ENCODE measurements around the gene ADAMTSL2. TPM values are rescaled to one million over a fixed set of nuclear protein-coding genes. Genes with fewer than 3 reads are reported as not detected.
A peak's percentile ranks its signal among the peaks of the same experiment; 100 is the strongest.

The ADAMTSL2 gene
- total and polyA plus RNA-seq, 5 donors from 2014 or later, result not detected

DNA sequence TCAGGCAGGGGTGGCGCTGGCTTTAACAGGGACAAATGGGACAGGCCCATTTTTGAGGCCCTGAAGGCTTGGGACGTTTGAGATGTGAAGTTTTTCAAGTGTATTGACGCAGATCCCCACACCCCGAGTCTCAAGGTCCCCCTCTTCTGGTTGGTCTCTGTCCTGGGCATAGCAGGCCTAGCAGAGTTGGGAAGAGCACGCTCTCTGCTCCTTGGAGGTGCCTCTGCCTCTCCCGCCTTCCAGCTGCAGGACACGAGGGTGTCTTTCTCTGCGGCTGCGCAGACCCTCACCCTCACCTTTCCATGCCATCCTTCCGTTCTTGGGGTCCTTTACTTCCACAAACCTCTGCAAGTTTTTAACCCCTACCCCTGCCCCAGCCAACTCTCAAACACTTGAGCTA, 18.6 kb downstream of the ADAMTSL2 start:
- Histone ChIP-seq H3K27me3 (ENCODE audit: control insufficient read depth, insufficient read depth, low read length) (no peaks in the 10 kb centered on the region), H3K4me1 (ENCODE audit: control insufficient read depth, insufficient read depth, low read length, poor library complexity, severe bottlenecking) (no peaks in the 10 kb centered on the region), H3K4me3 (ENCODE audit: low read depth, low read length) (no peak overlapping the region), H3K9me3 (ENCODE audit: control insufficient read depth in 2 of 2, low read length in 2 of 2) (no peaks in the 10 kb centered on the region), H3K36me3 (ENCODE audit: control insufficient read depth, insufficient read depth, low read length) (no peaks in the 10 kb centered on the region), H3K27ac (ENCODE audit: insufficient read depth, low read length, poor library complexity, severe bottlenecking) (no peak overlapping the region)
- DNase-seq, result no peak
- Mint-ChIP-seq H3K27me3 (no peaks in the 10 kb centered on the region), H3K27ac (no peak overlapping the region), H3K4me1 (no peaks in the 10 kb centered on the region), H3K4me3 (no peak overlapping the region), H3K36me3 (no peaks in the 10 kb centered on the region), H3K9me3 (peaks cover 0 to 1% (median 0%) of the 10 kb centered on the region in 7 donors)
- no peak for ATAC-seq (ENCODE audit: low read depth in 2 of 2)

DNA sequence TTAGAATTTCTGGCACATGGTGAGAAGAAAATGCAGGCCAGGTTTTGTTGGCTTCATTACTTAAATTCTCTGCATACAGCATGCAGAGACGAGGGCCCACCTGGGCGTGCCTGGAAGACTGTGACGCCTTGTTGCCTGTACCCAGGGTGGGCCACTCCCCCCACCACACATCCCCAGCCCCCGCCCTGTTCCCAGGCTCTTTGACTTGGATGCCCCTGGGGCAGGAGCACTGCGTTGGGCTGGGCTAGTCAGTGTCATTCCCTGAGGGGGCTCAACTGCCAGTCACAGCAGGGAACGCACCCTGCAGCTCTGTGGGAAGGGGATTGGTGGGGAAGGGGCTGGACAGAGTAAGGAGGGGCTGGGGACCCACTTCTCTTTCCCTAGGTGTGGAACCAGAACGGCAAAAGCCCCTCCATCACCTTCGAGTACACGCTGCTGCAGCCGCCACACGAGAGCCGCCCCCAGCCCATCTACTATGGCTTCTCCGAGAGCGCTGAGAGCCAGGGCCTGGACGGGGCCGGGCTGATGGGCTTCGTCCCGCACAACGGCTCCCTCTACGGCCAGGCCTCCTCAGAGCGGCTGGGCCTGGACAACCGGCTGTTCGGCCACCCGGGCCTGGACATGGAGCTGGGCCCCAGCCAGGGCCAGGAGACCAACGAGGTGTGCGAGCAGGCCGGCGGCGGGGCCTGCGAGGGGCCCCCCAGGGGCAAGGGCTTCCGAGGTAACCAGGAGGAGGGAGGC, 19.6 kb downstream of the ADAMTSL2 start:
- Histone ChIP-seq H3K4me1 (ENCODE audit: control insufficient read depth, insufficient read depth, low read length, poor library complexity, severe bottlenecking) (no peaks in the 10 kb centered on the region), H3K27me3 (ENCODE audit: control insufficient read depth, insufficient read depth, low read length) (no peaks in the 10 kb centered on the region), H3K27ac (ENCODE audit: insufficient read depth, low read length, poor library complexity, severe bottlenecking) (no peak overlapping the region), H3K4me3 (ENCODE audit: low read depth, low read length) (no peak overlapping the region), H3K36me3 (ENCODE audit: control insufficient read depth, insufficient read depth, low read length) (no peaks in the 10 kb centered on the region), H3K9me3 (ENCODE audit: control insufficient read depth in 2 of 2, low read length in 2 of 2) (no peaks in the 10 kb centered on the region)
- no peak for ATAC-seq (ENCODE audit: low read depth in 2 of 2)
- no peaks in the 10 kb centered on the region for H3K36me3 Mint-ChIP-seq
- no peak overlapping the region for H3K27ac Mint-ChIP-seq
- H3K9me3 Mint-ChIP-seq, result peaks cover 0 to 1% (median 0%) of the 10 kb centered on the region in 7 donors
- DNase-seq, result no peak
- peaks cover 0 to 4% (median 0%) of the 10 kb centered on the region in 4 donors for H3K4me1 Mint-ChIP-seq
- no peak overlapping the region for H3K4me3 Mint-ChIP-seq
- H3K27me3 Mint-ChIP-seq, result no peaks in the 10 kb centered on the region

DNA sequence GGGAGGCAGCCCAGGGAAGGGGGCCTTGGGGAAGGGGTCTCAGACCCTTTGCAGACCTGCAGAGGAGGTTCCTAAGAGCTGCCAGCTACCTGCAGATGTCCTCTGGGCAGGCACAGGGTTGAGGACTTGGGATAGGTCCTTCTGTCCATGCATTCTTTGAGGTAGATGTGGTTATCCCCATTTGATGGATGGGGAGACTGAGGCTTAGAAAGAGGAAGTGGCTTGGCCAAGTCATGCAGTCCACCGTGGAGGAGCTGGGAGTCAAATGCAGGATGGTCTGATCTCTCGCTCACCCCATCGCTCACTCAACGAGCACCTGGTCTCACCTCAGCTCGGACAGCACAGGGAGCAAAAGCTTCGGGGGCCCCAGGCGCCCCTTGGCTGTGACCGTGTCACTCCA, 20.2 kb downstream of the ADAMTSL2 start:
- H3K4me3 Mint-ChIP-seq, result no peak overlapping the region
- Histone ChIP-seq H3K27ac (ENCODE audit: insufficient read depth, low read length, poor library complexity, severe bottlenecking) (no peak overlapping the region), H3K4me1 (ENCODE audit: control insufficient read depth, insufficient read depth, low read length, poor library complexity, severe bottlenecking) (no peaks in the 10 kb centered on the region), H3K4me3 (ENCODE audit: low read depth, low read length) (no peak overlapping the region), H3K9me3 (ENCODE audit: control insufficient read depth in 2 of 2, low read length in 2 of 2) (no peaks in the 10 kb centered on the region), H3K36me3 (ENCODE audit: control insufficient read depth, insufficient read depth, low read length) (no peaks in the 10 kb centered on the region), H3K27me3 (ENCODE audit: control insufficient read depth, insufficient read depth, low read length) (no peaks in the 10 kb centered on the region)
- no peak overlapping the region for H3K27ac Mint-ChIP-seq
- peaks cover 0 to 1% (median 0%) of the 10 kb centered on the region in 7 donors for H3K9me3 Mint-ChIP-seq
- peaks cover 0 to 5% (median 0%) of the 10 kb centered on the region in 4 donors for H3K4me1 Mint-ChIP-seq
- no peak for DNase-seq
- H3K27me3 Mint-ChIP-seq, result peaks cover 5% of the 10 kb centered on the region
- no peaks in the 10 kb centered on the region for H3K36me3 Mint-ChIP-seq
- ATAC-seq (ENCODE audit: low read depth in 2 of 2), result no peak

DNA sequence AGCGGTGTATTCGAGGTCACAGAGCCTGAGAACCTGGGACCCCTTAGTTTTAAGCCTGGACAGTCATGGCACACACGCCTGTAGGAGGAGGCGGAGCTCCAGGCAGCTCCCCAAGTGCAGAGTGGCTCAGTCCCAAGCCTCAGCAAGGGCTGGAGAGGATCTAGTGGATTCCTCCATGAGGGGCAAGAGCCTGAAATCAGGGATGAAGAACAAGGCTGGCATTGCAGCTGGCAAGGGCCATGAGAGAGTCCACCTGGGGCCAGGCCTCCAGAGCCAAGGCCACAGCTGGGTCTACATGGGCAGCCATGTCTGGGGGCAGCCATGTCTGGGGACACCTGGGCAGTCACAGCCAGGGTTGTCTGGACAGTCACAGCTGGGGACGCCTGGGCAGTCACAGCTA, 21.9 kb downstream of the ADAMTSL2 start:
- Histone ChIP-seq H3K9me3 (ENCODE audit: control insufficient read depth in 2 of 2, low read length in 2 of 2) (no peaks in the 10 kb centered on the region), H3K27me3 (ENCODE audit: control insufficient read depth, insufficient read depth, low read length) (no peaks in the 10 kb centered on the region), H3K4me1 (ENCODE audit: control insufficient read depth, insufficient read depth, low read length, poor library complexity, severe bottlenecking) (no peaks in the 10 kb centered on the region), H3K27ac (ENCODE audit: insufficient read depth, low read length, poor library complexity, severe bottlenecking) (no peak overlapping the region), H3K36me3 (ENCODE audit: control insufficient read depth, insufficient read depth, low read length) (no peaks in the 10 kb centered on the region), H3K4me3 (ENCODE audit: low read depth, low read length) (no peak overlapping the region)
- Mint-ChIP-seq H3K27ac (no peak overlapping the region), H3K4me3 (no peak overlapping the region), H3K9me3 (peaks cover 0 to 1% (median 0%) of the 10 kb centered on the region in 7 donors), H3K36me3 (no peaks in the 10 kb centered on the region), H3K4me1 (peaks cover 0 to 8% (median 0%) of the 10 kb centered on the region in 4 donors), H3K27me3 (peaks cover 5% of the 10 kb centered on the region)
- DNase-seq (no peak), ATAC-seq (ENCODE audit: low read depth in 2 of 2) (no peak)

DNA sequence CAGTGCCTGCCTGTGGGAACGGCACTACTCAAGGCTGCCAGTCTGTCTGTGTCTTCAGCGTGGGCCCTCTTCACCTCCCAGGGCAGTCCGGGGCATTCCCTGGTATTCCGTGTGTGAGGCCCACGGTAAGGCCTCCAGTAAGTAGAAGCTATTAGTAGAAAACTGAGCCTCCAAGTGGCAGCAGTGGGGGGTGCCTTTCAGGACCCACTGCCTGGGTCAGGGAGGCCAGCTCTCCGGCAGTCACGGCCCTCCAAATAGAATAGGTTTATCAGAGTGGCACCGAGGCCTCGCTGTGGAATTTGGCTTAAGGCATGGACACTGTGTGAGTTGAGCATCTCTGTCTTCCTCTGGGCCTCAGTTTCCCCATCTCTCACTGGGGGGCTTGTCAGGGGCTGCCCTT, 23.1 kb downstream of the ADAMTSL2 start:
- Histone ChIP-seq H3K4me3 (ENCODE audit: low read depth, low read length) (no peak overlapping the region), H3K4me1 (ENCODE audit: control insufficient read depth, insufficient read depth, low read length, poor library complexity, severe bottlenecking) (no peaks in the 10 kb centered on the region), H3K27me3 (ENCODE audit: control insufficient read depth, insufficient read depth, low read length) (no peaks in the 10 kb centered on the region), H3K36me3 (ENCODE audit: control insufficient read depth, insufficient read depth, low read length) (no peaks in the 10 kb centered on the region), H3K27ac (ENCODE audit: insufficient read depth, low read length, poor library complexity, severe bottlenecking) (no peak overlapping the region), H3K9me3 (ENCODE audit: control insufficient read depth in 2 of 2, low read length in 2 of 2) (no peaks in the 10 kb centered on the region)
- Mint-ChIP-seq H3K4me3 (no peak overlapping the region), H3K36me3 (no peaks in the 10 kb centered on the region), H3K27me3 (peaks cover 5% of the 10 kb centered on the region), H3K9me3 (peaks cover 0 to 1% (median 0%) of the 10 kb centered on the region in 7 donors), H3K27ac (no peak overlapping the region), H3K4me1 (peaks cover 0 to 8% (median 0%) of the 10 kb centered on the region in 4 donors)
- ATAC-seq (ENCODE audit: low read depth in 2 of 2), result no peak
- no peak for DNase-seq

DNA sequence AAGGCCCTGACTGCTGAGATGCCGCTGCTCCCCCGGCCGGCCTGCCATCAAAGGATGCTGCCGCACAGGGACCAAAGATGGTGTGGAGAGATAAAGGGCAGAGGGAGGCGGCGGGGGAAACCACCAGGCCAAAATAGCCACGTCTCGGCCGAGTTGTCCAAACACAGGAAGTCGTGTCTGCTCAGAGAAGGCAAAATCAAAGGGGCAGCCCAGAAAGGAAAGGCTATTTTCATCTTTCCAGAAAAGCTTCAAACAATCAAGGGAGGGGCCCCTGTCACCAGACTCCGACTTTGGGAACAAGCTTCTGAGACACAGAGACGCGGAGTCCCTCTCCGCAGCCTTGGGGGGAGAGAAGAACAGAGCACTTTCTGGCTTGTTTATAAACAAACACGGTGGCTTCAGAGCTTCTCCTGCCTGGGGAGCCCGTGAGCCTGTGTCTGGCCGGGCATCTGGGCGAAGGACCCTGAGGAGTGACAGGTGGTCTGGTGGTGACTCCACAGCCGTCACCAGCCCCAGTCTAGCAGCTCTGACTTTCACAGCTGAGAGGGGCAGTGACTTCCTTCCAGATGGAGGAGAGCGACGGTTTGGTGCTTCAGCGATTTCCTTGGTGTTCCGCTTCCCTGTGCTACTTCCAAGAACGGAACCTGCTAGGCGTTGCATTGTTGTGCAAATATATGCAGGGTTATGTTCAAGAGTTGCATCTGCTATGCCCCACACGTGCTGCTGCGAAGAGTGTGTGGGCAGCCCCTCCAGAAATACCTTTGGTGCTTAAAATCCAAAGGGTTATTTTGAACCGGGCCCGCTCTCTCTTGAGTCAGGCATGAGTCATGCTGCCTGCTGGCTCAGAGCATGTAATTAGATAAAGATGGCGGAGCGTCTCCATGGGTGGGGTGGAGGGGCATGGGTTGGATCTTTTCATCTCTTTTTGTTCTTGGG, 24.0 kb downstream of the ADAMTSL2 start:
- Mint-ChIP-seq H3K36me3 (no peaks in the 10 kb centered on the region), H3K9me3 (peaks cover 0 to 1% (median 0%) of the 10 kb centered on the region in 7 donors), H3K4me3 (no peak overlapping the region), H3K4me1 (peaks cover 0 to 13% (median under 1%) of the 10 kb centered on the region in 4 donors), H3K27me3 (peaks cover 5% of the 10 kb centered on the region), H3K27ac (peak overlapping the region in 1 of 3 donors; percentile 15)
- no peak overlapping the region for H3K4me3 ChIP-seq (ENCODE audit: low read depth, low read length)
- H3K36me3 ChIP-seq (ENCODE audit: control insufficient read depth, insufficient read depth, low read length), result no peaks in the 10 kb centered on the region
- H3K9me3 ChIP-seq (ENCODE audit: control insufficient read depth in 2 of 2, low read length in 2 of 2), result no peaks in the 10 kb centered on the region
- H3K4me1 ChIP-seq (ENCODE audit: control insufficient read depth, insufficient read depth, low read length, poor library complexity, severe bottlenecking), result peaks cover 3% of the 10 kb centered on the region
- no peaks in the 10 kb centered on the region for H3K27me3 ChIP-seq (ENCODE audit: control insufficient read depth, insufficient read depth, low read length)
- peak; percentile 19 to 38 for ATAC-seq (ENCODE audit: low read depth in 2 of 2)
- DNase-seq, result no peak
- no peak overlapping the region for H3K27ac ChIP-seq (ENCODE audit: insufficient read depth, low read length, poor library complexity, severe bottlenecking)

DNA sequence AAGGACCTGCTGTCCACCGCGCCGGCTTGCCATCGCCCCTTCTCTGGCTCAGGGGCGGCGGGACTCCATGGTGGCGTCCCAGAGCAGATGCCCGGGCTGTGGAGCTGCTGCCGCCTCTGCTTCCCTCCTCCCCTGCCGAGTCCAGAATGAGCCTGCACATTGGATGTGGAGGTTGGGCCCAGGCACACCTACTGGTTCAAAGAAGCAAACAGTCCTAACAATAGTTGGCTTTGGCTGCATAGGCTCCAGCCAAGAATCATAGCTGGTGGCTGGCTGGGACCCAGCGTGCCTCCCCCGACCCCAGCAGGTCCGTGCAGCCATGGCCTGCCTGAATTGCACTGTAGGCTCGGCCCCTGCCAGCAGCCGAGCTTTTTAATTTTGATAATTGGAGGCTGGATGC, 25.8 kb downstream of the ADAMTSL2 start:
- Mint-ChIP-seq H3K27me3 (peaks cover 5% of the 10 kb centered on the region), H3K27ac (peak overlapping the region in 2 of 3 donors; percentile 26 to 36), H3K9me3 (no peaks in the 10 kb centered on the region), H3K4me1 (peaks cover 0 to 15% (median 2%) of the 10 kb centered on the region in 4 donors), H3K36me3 (no peaks in the 10 kb centered on the region), H3K4me3 (no peak overlapping the region)
- ATAC-seq (ENCODE audit: low read depth in 2 of 2) (no peak), DNase-seq (no peak)
- H3K27ac ChIP-seq (ENCODE audit: insufficient read depth, low read length, poor library complexity, severe bottlenecking), result no peak overlapping the region
- no peaks in the 10 kb centered on the region for H3K9me3 ChIP-seq (ENCODE audit: control insufficient read depth in 2 of 2, low read length in 2 of 2)
- H3K36me3 ChIP-seq (ENCODE audit: control insufficient read depth, insufficient read depth, low read length), result no peaks in the 10 kb centered on the region
- H3K4me3 ChIP-seq (ENCODE audit: low read depth, low read length), result no peak overlapping the region
- peaks cover 3% of the 10 kb centered on the region for H3K4me1 ChIP-seq (ENCODE audit: control insufficient read depth, insufficient read depth, low read length, poor library complexity, severe bottlenecking)
- no peaks in the 10 kb centered on the region for H3K27me3 ChIP-seq (ENCODE audit: control insufficient read depth, insufficient read depth, low read length)

Data from CD4-positive, CD25-positive, alpha-beta regulatory T cell (primary cell).